ENCODE data around the gene COX14.

GRCh38 chr12:50099302-50100008 is 12.6 kb upstream of the COX14 start:
- TF ChIP-seq CTCF (IDR thresholded peaks at IDR 0.05) (no peak), POLR2A (IDR thresholded peaks at IDR 0.05) (no peak)
